GM18519 (cell line): ENCODE data around the gene ZNF579.
A peak's percentile ranks its signal among the peaks of the same experiment; 100 is the strongest.

ENCODE experiments used
- ATAC-seq: cut with Tn5 transposase; IDR thresholded peaks from one replicate; pipeline ENCODE4 v1.9.1; 2021; ENCODE audit warnings: mild to moderate bottlenecking, moderate library complexity; ENCODE audit not compliant: unreplicated experiment, low FRiP score

Gene ZNF579

DNA sequence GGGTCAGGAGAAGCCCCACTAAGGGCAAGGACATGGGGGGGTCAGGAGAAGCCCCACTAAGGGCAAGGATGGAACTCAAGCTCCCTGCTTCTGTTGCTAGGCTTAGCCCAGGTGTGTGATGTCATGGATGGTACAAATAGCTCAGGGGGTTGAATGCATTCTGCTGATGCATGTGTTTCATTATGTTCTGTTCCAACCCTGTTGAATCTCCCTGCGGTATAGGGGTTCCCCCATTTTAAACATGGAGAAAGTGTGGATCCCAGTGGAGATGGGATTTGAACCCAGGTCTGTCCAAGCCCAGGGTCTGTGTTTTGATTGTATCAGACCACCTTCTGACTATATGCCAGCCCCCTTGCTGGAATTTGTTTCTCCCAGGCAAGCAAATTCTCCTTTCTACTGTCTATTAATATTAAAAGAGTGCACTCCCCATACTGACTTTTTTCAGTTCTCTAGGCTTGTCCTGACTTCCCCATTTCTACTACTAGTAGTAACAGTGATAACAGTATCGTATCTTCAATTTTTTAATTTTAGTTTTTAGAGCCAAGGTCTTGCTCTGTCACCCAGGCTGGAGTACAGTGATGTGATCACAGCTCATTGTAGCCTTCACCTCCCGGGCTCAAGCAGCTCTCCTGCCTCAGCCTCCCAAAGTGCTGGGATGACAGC, 31.5 kb upstream of the ZNF579 start:
- no peak for ATAC-seq

DNA sequence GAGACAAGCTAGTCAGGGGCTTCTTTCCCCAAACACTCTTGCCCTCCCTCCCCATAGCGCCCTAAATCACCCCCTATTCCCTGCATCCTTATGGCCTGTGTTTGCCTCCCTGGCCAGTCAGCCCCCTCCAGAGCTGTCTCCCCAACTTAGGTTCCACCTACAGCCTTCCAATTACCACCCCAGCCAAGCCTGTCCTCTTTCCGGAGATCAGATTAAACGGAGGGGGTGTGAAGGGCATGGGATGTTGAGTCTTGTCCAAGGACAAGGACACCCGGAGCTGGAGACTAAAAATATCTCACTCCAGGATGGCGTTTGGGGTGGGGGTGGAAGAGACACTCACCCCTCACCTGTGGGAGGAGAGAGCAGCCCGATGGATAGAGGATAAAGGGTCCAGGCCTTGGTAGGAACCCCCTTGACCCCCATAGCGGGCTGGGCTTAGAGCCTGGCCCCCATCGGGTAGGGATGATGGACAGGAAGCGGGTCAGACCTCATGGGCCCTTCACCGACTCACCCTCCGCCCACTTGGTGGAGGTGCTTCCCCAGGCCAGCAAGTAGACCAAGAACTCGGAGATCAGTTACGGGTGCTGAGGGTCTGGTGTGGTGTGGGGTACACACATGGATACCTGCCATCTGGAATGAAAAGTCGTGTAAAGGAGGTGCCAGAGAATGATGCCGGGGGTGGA, 30.8 kb upstream of the ZNF579 start:
- no peak for ATAC-seq

DNA sequence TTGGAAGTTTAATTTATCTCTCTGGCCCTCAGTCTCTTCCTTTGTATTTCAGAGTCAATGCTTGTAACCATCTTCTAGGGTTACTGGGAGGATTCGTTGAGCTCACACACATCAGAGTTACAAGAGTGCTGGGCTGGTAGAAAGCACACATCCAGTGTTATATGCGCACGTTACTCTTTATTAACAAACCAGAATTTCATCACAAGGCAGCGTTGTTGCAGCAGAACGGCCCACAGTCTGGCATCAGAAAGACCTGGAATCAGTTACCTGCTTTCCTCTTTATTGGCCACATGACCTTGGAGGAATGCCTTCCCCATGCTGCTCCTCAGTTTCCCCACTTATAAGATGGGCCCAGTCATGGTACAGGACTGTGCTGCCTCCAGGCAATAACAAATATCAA, 28.7 kb upstream of the ZNF579 start:
- ATAC-seq = no peak

DNA sequence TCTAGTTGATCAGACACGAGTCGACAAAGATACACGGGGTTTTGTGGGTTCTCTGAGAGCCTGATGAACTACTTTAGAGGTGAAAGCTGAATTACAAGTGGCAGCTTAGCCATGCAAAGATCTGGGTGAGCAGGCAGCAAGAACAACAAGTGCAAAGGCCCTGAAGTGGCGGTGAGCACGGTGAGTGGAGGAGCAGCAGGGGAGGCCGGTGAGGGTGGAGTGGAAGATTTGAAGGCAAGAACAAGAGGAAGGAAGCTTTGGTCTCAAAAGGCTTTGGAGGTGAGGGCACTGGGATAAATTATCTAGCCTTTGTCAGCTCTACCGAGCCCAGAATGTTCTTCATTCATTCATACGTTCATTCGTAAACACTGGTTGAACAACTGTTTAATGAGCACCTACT, 26.2 kb upstream of the ZNF579 start:
- no peak for ATAC-seq

DNA sequence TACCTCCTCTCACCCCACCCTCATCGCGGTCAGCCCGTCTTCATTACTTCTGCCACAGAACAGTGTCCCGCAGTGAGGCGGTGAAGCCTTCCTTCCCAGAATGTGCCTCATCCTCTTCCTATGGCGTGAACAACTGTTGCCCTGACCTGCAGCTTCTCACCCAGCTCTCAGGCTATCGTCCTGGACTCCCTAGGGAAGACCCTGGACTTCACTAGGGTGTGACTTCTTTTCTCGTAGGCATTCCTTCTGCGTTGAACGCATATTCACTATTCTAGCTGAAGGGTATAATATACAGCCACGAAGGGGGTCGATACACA, 25.8 kb upstream of the ZNF579 start:
- no peak for ATAC-seq

DNA sequence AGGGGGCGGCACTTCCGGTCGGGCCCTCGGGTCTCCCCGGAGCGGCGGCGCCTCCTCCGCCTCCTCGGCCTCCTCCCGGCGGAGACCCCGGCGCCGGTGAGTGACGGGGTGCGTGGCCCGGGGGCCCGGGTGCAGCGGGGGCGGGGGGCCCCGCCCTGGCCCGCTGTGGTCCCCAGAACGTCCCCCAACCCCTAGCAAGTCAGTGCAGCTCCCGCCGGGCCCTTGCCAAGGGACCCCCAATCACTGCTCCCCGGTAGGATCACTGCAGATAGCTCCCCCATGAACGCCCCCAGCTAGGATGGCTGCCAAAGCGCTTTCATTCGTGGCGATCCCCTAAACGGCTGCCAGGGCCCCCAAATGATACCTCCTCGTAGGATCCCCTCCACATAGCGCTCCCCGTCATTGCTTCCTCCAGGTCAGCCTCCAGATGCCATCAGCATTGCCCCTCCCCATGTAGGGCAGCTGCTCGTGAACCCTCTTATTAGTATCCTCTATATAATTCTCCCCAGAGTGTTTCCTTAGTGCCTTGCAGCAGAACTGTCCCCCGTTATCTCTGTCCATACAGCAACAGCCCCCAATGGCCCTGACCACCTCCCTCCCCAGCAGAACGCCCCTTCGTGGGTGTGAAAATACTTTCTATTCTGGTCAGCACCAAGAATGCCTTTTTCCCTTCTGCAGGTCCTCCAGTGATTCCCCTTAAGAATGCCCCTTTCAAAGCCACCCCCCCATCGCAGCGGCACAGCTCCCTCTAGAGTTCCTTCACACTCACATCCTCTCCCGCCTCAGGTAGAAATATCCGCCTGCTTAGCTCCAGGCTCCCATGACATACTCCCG, 25.2 kb upstream of the ZNF579 start, which contains the start of gene ZNF865:
TSS of gene ZNF865 (plus strand) at position 11 of the 834 bp plus-strand sequence. CDS start 7,972 bp downstream, outside the sequence.
- ATAC-seq = no peak

DNA sequence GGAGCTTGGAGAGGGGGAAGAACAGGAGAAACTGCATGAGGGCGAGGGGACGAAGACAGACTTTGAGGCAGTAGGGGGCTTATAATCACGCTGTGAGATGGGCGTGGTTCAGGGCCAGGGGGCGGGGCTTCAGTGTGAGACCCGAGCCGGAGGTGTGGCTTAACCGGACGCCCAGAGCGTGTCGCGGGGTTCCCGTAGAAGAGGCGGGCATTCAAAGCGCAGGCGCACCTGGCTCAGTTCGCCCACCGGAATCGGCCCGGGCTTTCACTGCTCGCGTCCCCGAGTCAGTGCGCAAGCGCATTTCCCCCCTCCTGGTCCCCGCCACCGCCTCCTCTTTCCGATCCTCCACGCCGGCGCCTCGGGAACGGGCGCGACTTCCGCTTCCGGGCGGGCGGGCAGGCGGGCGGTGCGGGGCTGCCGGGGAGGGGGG, 24.6 kb upstream of the ZNF579 start:
- ATAC-seq = peak; percentile 32

DNA sequence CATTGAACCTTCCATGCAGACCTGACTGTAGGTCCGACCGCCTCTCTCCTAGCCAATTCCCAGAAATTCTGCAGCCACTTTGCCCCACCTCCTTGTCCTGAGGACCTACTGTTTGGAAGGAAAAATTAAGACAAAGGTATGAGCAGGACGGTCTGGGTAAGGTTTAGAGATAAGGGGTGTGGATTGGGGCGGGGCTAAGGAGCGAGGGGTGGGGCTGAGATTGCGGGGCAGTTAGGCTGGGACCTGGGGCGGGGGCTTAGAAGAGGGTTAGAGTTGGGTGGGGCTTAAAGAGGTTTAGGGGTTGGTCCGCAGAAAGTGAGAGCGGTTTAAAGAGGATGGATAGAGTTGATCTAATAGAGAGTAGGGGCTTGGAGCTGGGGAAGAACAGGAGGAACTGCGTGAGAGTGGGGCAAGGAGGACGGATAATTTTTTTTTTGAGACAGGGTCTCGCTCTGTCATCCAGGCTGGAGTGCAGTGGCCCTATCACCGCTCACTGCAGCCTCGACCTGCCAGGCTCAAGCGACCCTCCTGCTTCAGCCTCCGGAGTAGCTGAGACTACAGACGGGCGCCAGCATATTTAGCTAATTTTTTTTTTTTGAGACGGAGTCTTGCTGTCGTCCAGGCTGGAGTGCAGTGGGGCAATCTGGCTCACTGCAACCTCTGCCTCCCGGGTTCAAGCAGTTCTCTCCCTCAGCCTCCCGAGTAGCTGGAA, 23.1 kb upstream of the ZNF579 start:
- ATAC-seq = no peak

DNA sequence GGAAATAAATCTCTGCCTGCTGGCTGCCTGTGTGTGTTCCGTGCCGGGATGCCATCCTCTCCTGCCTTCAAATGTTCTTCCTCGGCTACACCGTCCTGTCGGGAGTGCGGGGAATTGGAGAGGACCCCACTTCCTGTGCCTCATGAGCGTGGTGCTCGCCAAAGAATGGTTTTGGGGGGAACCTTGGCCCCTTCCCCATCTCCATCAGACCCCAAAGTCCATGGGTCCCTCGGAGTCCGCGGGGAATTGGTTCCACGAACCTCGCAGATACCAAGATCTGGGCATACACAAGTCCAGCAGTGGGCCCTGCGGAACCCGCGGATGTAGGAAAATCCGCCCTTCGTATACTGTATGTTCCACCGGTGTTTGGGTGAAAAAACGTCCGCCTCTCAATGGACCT, 22.5 kb upstream of the ZNF579 start:
- ATAC-seq = no peak

DNA sequence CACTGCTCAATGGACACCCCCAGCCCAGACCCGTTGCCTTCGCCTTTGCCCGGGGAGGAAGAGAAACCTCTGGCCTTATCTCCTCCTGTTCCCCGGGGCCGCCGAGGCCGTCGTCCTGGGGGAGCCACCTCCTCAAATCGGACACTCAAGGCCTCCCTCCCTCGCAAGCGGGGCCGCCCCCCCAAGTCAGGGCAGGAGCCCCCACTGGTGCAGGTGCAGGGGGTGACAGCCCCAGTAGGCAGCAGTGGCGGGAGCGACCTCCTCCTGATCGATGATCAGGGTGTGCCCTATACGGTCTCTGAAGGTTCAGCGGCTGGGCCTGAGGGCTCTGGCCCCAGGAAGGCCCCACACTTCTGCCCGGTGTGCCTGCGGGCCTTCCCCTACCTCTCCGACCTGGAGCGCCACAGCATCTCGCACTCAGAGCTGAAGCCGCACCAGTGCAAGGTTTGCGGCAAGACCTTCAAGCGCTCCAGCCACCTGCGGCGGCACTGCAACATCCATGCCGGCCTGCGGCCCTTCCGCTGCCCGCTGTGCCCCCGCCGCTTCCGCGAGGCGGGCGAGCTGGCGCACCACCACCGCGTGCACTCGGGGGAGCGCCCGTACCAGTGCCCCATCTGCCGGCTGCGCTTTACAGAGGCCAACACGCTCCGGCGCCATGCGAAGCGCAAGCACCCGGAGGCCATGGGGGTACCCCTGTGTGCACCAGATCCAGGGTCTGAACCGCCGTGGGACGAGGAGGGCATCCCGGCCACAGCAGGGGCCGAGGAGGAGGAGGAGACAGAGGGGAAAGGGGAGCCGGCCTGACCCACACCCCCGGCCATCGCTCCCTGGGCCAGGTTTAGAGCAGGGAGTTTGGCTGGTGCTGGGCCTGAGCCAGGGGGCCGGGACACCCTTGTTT, 21.7 kb upstream of the ZNF579 start:
- no peak for ATAC-seq

DNA sequence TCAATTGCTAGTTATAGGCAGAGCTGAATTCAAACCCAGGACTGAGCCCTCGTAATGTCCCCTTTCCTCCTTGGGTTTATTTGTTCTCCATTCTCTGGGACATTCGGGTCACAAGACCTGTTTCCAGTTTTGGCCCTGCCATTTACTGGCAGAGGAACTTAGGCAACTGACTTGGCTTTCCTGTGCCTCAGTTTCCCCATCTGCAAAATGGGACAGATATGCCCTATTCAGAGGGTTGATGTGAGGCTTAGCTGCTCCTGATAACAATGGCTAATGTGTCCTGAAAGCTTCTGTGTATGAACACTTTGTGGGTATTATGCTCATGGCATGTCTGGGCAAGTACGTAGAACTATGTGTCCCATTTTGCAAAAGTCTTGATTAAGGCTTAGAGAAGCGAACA, 20.4 kb upstream of the ZNF579 start:
- no peak for ATAC-seq

DNA sequence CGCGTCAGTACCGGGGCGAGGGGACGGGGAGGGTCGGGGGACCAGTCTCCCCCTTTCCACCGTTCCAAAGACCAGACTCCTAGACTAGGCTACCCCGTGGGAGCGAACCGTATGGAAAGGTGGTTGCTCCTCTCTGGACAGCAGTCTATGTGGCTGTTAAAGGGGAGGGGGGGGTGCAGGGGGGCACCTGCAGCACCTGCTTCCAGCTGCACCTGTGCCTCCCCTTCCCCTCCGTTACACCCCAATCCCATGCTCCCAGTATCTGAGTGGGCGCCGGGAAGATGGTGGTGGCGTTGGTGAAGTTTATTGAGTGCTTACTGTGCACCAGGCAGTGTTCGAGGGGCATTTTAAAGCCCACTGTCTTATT, 20.0 kb upstream of the ZNF579 start:
- no peak for ATAC-seq

DNA sequence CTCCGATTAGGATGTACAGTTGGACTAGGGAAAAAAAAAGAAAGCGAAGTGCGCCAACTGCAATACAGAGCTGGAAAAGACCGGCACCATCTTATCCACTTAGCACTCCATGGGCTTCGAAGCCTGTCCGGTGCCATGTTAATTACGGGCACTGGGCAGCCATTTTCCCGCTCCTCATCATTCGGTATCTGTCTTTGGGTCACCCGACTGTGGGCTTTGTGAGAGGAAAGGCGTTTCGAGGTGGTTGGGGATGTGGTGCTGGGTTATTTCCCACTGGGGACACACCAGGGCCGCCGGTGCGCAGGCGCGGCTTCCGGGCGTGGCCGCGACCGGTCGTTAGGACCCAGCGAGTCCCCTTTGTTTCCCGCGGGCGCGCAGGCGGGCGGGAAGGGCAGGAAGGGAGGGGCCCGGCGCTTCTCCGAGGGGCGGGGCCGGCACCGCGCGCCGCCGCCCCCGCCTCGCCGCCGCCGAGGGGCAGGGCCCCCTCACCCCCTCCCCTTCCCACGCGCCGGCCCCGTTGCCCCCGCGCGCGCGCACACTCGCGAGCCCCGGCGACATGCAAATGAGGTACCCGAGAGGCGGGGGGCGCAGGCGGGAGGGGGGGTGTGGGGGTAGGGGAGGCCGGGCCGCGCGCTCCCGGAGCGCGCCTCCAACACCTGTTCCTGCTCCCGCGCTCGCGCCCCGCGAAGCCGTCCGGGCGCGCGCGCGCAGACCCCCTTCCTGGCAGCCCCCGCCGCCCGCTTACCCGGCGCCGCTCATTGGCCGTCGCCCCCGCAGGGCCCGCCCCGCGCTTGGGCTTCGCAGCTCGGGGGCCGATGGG, 19.4 kb upstream of the ZNF579 start, which contains the start of gene ZNF524:
TSS of gene ZNF524 (plus strand) at position 447 of the 820 bp plus-strand sequence. CDS start 1,825 bp downstream, outside the sequence.
- peak; percentile 16 for ATAC-seq

DNA sequence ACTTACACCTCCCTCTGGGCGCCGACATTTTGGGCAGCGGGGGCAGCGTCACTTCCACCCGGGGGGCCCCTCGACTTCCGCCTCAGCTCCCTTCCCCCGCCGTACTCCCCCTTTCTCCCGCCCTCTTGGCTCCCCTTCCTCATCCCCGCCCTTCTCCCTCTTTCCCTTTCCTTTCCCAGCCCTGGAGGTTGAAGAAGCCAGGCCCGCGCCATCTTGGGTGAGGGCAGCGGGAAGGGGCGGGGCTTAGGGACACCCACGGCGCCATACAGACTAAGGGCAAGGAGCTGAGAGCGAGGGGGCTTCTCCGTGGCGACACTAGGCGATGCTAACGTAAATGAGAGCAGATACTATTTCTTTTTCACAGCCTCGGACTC, 18.8 kb upstream of the ZNF579 start, which contains the start of gene FIZ1:
TSS of gene FIZ1 (minus strand) at position 50 of the 374 bp plus-strand sequence. CDS start 1,652 bp downstream, outside the sequence.
- peak; percentile 21 for ATAC-seq

DNA sequence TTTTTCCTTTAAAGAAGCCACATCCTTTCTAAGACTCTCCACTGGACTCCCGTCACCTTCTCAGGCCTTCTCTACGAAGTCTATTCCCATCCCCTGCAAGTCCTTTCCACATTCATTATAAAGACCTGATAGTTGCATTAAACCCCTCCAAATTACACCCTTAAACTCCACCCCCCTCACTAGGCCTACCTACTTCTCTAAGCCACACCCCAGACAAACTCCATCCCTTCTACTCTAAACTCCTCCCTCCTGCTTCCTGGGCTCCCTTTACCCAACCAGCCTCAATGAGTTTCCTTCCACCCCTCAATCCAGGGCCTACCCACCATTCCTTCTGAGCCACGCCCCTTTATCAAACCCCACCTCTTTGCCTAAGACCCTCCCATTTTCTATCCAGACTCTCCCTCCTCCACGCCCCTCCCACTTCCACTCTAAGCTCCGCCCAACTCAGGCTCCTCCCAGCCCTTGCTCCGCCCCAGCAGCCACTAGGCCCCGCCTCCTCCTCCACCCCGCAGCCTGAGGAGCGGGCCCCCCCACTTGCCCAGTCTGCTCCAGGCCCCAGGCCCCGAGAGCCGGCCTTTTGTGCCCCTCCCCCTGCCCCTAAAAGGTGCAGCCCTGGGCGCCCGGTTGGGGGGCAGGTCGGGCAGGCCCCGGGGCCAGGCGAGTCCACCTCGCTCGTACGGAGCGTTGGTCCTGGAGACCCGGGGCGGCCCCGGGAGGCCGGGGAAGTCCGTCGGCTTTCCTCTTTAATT, 18.2 kb upstream of the ZNF579 start:
- ATAC-seq = peak; percentile 41

DNA sequence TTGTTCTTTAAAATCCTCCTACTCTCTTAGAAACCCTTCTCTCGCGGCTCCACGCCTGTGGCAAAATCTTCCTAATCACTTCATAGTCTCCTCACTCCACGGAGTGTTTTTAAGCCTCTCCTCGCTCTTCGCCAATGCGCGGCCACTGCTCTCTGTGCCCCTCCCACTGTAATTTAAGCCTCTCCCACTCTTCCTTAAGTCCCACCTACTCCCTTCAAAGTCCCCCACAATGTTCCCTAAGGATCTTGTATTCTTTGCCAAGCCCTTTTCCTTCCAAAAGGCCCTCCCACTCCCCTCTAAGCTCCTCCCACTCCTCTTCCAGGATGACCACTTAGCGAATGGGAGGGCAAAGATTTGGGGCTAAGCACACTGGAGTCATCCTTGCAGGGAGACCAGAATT, 17.4 kb upstream of the ZNF579 start:
- ATAC-seq = no peak

DNA sequence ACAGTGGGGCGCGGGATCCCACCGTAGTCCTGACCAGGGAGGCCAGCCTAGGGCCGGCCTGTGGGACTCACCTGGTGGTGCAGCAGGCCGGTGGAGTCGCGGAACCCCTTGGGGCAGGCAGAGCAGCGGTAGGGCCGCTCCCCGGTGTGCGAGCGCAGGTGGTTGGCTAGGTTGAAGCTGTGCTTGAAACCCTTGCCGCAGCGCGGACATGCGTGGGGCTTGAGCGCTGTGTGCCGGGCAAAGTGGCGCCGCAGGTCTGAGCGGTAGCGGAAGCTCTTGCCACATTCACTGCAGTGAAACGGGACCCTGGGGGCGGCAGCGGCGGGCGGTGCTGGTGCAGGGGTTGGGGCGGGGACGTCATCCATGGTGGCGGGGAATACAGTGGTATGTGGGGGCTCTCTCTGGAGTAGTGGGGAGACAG, 16.9 kb upstream of the ZNF579 start:
- ATAC-seq = no peak

DNA sequence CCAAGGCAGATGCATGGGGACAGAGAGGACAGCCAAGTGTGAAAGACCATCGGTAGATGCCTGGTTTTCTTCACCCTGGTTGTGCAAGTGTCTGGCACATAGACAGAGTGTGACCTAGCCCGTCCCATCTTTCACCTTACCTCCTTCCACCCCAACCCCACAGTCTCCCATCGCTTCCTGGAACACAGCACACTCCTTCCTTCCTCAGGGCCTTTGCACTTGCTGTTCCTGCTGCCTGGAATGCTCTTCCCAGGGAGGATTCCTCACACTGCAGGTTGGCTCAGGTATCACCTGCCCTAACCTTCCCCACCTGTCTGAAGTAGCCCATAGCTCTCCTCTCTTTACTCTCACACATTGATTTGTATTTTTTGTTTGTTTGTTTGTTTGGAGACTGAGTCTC, 15.7 kb upstream of the ZNF579 start:
- ATAC-seq = no peak
